Activated CD8-positive, alpha-beta memory T cell treated with anti-CD3 and anti-CD28 coated beads, Interleukin-2, amount 50 U/mL, for 1 hour (primary cell): ENCODE results near the gene HTR7.
"Not testable (repeated sequence)": the region's sequence is repeated elsewhere in the genome, so short reads cannot be mapped to it uniquely, and the experiment has no call there.

Source experiments
- DNase-seq: peaks from one replicate; pipeline ENCODE4 v3.0.0-alpha.2; 2020; ENCODE audit errors: extremely low read depth

The HTR7 gene

DNA sequence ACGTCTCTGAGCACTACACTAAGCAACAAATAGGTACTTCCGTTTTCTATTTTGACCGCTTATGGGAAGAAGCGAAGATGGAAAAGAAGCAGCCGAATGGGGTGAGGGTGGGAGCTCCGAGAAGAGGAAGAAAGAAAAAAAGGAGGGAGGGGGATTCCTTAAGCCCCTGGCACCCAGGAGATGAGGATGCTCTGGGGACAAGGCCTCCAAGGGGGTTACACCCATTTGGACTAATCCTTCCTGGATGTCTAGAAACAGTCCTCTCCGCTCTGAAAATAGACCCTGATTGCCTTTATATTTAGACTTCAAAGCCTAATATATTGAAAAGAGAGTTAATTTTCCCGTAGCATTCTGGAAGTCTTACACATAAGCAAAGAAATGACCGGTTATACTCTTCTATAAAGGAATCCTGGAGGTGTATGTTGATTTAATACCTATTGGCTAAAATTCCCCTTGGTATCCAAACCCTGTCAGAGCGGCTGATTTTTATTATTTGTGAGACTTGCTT is 676 bp upstream of the HTR7 start:
- DNase-seq: no peak

DNA sequence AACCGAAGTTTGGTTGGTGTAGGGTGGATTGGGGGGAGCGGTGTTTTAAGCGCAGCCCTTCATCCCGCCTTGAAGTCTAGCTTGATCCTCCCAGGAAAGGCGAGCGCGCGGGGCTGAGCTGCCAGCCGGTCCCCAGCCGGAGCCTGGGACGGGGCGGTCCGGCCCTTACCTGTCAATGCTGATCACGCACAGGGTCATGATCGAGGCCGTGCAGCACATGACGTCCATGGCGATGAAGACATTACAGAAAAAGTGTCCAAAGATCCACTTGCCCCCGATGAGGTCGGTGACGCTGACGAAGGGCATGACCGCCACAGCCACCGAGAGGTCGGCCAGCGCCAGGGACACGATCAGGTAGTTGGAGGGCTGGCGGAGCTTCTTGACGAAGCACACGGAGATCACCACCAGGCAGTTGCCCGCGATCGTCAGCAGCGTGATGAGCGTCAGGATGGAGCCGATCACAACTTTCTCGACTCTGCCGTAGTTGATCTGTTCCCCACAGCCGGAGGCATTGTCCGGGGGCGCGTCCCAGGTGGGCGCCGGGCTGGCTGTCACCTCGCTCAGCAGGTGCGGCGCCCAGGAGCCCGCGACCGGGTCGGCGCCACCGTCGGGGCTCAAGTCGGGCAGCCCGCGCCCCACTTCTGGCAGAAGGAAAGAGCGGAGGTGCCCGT is 740 bp downstream of the HTR7 start:
- no peak for DNase-seq

DNA sequence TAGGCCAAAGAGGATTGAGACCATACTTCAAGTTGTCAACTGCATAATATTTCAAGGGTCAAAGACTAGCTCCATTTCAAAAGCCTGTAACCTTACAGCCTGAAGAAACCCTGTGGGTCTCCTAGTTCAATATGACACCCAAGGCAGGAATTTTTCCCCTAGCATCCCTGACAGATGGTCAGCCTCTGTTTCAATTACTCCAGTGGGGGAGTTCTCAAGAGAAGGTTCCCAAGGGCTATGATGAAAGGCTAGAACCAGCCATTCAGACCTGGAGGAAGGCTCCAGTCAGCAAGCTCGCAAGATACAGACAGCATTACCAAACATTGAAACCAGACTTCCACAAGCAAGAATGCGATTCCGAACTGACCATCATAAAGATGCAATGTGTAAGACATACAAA is 1.6 kb downstream of the HTR7 start:
- DNase-seq: no peak

GRCh38 chr10:90855126-90855525 is 2.7 kb downstream of the HTR7 start:
- DNase-seq: no peak

GRCh38 chr10:90849956-90850749 is 7.7 kb downstream of the HTR7 start:
- no peak for DNase-seq

DNA sequence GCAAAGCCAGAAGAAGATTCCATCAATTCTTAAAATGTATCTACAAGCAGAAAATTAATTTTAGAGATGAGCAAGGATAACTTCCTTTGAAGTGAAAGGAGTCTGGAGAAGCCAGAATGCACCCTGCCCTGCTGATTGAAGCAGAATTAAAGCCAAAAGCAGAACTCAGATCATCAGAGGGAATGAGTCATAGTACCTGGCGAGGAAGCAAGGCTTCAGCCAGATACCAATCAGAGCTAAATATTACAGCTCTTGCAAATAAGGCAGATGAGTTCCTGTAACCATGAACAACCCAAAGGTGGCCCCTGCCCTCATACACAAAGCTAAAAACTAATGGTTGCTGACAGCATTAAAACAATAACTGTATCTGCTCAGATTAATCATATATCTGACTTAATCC is 10.4 kb downstream of the HTR7 start:
- DNase-seq: no peak

- DNase-seq: no peak
Measured at GRCh38 chr10:90846746-90847145, 11.1 kb downstream of the HTR7 start.

- DNase-seq: no peak
Measured at GRCh38 chr10:90845726-90846125, 12.1 kb downstream of the HTR7 start.

- DNase-seq: no peak
Measured at GRCh38 chr10:90842725-90843124, 15.1 kb downstream of the HTR7 start.

- no peak for DNase-seq
Measured at GRCh38 chr10:90837486-90837885, 20.4 kb downstream of the HTR7 start.

GRCh38 chr10:90834326-90834725 is 23.5 kb downstream of the HTR7 start:
- no peak for DNase-seq

DNA sequence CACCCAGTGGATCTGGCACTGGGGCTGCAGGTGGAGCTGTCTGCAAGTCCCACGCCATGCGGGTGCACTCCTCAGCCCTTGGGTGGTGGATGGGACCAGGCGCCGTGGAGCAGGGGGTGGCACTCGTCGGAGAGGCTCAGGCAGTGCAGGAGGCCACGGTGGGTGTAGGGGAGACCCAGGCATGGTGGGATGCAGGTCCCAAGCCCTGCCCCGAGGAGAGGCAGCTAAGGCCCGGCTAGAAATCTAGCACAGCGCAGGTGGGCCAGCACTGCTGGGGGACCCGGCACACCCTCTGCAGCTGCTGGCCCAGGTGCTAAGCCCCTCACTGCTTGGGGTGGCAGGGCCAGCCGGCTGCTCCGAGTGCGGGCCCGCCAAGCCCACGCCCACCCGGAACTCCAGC is 25.7 kb downstream of the HTR7 start:
- no peak for DNase-seq

DNA sequence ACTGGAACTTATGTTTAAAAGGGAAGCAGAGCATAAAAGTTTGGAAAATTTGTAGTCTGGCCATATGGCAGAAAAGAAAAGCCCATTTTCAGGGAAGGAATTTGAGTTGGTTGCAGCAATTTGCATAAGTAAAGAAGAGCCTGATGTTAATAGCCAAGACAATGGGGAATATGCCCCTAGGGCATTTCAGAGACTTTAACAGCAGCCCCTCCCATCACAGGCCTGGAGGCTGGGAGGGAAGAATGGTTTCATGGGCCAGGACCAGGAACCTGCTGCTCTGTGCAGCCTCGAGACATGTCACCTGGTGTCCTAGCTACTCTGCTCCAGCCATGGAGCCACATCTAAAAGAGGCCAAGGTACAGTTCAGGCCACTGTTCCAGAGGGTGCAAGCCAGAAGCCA is 35.3 kb downstream of the HTR7 start:
- DNase-seq: no peak

- not testable (repeated sequence) for DNase-seq
Measured at GRCh38 chr10:90821864-90822263, 36.0 kb downstream of the HTR7 start.

GRCh38 chr10:90819911-90820310 is 37.9 kb downstream of the HTR7 start:
- no peak for DNase-seq

- DNase-seq: no peak
Measured at GRCh38 chr10:90818736-90819135, 39.1 kb downstream of the HTR7 start.

DNA sequence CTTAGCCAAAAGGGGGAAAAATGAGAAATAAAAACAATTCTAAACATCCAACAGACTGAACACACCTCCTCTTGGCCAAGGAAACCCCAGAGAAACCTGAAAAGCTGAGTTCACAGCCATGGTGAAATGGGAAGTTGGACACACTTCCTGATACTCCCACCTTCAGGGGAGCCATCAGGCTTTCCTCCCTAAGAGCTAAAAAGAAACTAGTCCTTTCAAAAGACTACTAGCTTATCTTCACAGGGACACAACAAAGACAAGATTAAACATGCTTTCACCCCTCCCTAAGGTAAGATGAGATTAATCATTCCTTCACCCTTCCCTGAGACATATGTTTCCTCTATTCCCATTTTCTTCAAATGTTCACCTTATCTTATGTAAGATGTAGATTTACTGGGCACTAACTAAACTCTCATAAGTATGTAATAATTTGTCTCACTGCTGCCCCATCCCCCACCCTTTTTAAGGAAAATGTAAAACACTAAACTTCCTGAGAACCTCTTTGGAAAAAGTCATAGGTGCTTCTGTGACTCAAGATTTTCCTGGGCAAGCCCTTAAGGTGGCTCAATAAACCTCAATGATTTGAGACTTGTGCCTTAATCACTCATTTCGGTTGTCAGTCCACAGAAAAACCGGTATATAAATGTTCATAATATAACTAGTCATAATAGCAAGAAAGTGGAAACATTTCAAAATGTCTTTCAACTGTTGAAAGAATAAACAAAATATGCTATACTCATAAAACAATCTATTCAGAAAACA is 40.5 kb downstream of the HTR7 start:
- DNase-seq: no peak

DNA sequence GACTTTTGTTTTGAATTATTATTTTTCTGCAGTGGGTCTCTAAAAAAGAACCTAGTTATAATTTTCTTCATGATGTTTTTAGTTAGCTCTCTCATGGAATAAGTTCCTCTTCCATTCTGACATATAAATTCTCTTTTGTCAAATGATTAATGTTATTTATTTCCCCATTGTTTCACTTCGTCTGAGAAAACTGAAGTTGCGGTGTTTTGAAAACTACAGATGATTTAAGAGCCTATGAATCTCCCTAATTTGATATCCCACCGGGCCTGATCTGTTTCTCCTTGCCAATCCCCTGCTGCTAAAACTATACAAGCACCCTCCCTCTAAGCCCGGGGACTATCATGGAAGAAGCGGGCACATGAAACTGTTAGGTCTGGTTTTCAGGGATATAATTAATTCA is 41.4 kb downstream of the HTR7 start:
- no peak for DNase-seq

GRCh38 chr10:90813594-90814365 is 44.1 kb downstream of the HTR7 start:
- no peak for DNase-seq

DNA sequence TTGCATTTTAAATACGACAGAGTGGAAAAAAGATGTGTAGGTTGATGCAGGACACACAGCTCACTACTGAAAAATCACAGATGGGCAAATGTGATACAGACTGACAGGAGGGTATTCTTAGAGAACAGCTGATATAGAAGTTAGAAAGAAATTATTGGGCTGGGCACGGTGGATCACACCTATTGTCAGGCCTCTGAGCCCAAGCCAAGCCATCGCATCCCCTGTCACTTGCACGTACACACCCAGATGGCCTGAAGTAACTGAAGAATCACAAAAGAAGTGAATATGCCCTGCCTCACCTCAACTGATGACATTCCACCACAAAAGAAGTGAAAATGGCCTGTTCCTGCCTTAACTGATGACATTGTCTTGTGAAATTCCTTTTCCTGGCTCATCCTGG is 50.7 kb downstream of the HTR7 start:
- DNase-seq: not testable (repeated sequence)

DNA sequence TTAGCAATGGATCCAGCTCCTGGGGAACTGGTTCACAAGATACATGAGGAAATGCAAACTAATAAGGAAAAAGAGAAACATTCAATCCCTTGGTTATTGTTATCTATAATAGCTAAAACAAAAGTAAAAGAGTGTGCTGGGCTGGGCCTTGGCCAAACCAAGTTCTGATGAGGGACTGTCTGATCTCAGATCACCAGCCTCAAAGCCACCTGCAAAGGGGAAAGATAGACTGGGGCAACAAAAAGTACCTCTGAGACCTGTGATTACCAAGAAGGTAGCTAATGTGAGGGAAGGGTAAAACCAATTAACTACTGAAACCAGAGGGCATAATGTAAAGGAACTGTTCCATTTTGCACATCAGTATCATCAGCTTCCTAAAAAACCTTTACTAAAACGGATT is 51.2 kb downstream of the HTR7 start:
- DNase-seq: no peak

DNA sequence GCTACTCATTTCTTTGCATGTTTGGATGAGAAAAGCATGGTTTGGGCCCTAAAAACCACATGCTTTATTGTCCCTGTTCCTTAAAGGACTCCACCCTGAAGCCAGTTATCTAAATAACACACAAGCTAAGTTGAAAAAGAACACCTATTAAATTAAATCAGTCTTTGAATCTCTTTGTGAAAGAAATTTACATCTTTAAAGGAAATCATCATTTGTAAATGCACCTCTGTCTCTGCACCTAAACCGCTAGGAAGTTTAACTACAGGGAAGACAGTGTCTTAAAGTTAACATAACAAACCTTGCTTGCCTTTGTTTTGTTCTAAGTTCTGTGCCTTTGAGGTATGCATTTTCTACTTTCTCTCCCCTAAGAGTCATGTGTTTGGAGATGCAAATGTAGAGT is 52.6 kb downstream of the HTR7 start:
- DNase-seq: no peak
